Kidney epithelial cell (primary cell): ENCODE measurements around the gene PGBD2. TPM values are rescaled to one million over a fixed set of nuclear protein-coding genes. Genes with fewer than 3 reads are reported as not detected.
"Not testable (repeated sequence)": the region's sequence is repeated elsewhere in the genome, so short reads cannot be mapped to it uniquely, and the experiment has no call there.

Experiments used
- DNase-seq: peaks from one replicate; pipeline ENCODE4 v3.0.0-alpha.2; 2010; ENCODE audit warnings: low read depth
- H3K27me3 ChIP-seq: 2 replicates; pipeline ENCODE4 v1.6.0; 2011; ENCODE audit warnings: low read length; ENCODE audit not compliant: control insufficient read depth, insufficient read depth
- H3K36me3 ChIP-seq: 2 replicates; pipeline ENCODE4 v1.5.1; 2011; ENCODE audit warnings: low read length; ENCODE audit not compliant: control insufficient read depth, insufficient read depth
- H3K4me3 ChIP-seq: 2 replicates; pipeline ENCODE4 v1.5.1; 2011; ENCODE audit warnings: low read depth, mild to moderate bottlenecking, control low read depth, low read length
- CTCF ChIP-seq: IDR thresholded peaks from 2 replicates; pipeline ENCODE4 v1.5.1; 2011; ENCODE audit warnings: mild to moderate bottlenecking, moderate library complexity, low read length, control low read depth, inconsistent platforms; ENCODE audit not compliant: insufficient read depth, poor library complexity, severe bottlenecking
- total RNA-seq: library from RNA; depleted of rRNA; stranded (reverse); fragments of >200 nt; gene quantifications from 2 replicates; pipeline ENCODE4 v1.2.3, GENCODE V29; 2015

Gene PGBD2
- total RNA-seq, 1 donor from 2014 or later = 8.2 TPM

GRCh38 chr1:248873409-248873992, 32.5 kb upstream of the PGBD2 start:
- no peaks in the 10 kb centered on the region for H3K27me3 ChIP-seq
- DNase-seq = peak; percentile 79
- no peaks in the 10 kb centered on the region for H3K36me3 ChIP-seq
- peak overlapping the region; percentile 49 for H3K4me3 ChIP-seq
- TF ChIP-seq CTCF = no peak

DNA sequence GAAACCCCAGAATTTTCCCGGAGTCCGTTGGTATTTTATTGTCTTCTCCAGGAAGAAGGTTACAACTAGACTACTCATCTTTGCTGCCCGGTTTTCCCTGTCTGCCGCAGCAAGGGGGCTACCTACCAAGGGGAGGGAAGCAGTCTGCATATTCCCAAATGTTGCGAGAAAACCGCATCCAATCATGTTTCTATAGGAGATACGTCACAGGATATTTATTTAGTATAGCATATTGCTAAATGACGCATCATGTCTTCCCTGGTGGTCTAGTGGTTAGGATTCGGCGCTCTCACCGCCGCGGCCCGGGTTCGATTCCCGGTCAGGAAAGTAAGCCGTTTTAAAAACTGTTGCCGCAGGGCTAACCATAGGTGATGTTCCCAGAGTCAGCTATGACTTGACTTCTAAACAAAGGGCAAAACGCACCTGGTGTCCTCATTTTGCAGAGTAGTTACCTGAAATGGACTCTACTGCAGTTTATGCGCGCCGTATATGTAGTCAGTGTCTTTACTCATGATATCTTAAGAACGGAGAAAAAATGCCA, 32.0 kb upstream of the PGBD2 start:
- H3K4me3 ChIP-seq = peak overlapping the region; percentile 49
- no peak for TF ChIP-seq CTCF
- no peaks in the 10 kb centered on the region for H3K36me3 ChIP-seq

GRCh38 chr1:248881261-248881660, 24.8 kb upstream of the PGBD2 start:
- no peak for TF ChIP-seq CTCF
- Histone ChIP-seq H3K4me3 (no peak overlapping the region), H3K27me3 (no peaks in the 10 kb centered on the region), H3K36me3 (no peaks in the 10 kb centered on the region)
- DNase-seq = no peak

More for the DNA sequence above, 32.0 kb upstream of the PGBD2 start:
- no peak for DNase-seq
- H3K27me3 ChIP-seq = no peaks in the 10 kb centered on the region

GRCh38 chr1:248882427-248882826, 23.6 kb upstream of the PGBD2 start:
- H3K36me3 ChIP-seq, DNase-seq, H3K27me3 ChIP-seq, H3K4me3 ChIP-seq: not testable (repeated sequence)

DNA sequence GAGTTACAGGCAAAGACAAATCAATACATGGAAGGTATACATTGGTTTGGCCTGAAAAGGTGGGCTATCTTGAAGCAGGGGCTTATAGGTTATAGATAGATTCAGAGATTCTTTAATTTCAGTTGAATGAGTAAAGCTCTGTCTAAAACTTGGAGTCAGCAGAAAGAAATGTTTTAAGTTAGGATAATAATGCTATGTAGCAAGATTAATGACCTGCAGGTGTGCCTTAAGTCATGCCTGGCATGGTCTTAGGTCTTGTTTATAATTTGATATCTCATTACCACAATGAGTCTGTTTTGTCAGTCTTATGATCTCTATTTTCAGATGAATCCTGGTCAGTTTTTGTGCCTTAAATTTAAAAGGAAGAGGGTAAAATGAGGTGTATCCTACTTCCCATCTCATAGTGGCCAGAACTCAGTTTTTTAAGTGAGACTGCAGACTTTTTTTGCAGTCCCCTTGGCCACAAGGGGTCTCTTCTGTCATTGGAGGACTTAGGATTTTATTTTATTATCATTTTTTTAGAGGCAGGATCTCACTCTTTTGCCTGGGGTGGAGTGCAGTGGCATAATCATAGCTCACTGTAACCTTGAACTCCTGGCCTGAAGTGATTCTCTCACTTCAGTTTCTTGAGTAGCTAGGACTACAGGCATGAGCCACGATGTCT, 21.3 kb upstream of the PGBD2 start:
- Histone ChIP-seq H3K27me3 (no peaks in the 10 kb centered on the region), H3K36me3 (no peaks in the 10 kb centered on the region), H3K4me3 (no peak overlapping the region)
- TF ChIP-seq CTCF = no peak
- no peak for DNase-seq

GRCh38 chr1:248885646-248886045, 20.4 kb upstream of the PGBD2 start:
- no peaks in the 10 kb centered on the region for H3K27me3 ChIP-seq
- H3K36me3 ChIP-seq = no peaks in the 10 kb centered on the region
- DNase-seq = no peak
- no peak overlapping the region for H3K4me3 ChIP-seq
- no peak for TF ChIP-seq CTCF
